Psoas muscle (tissue), 8 donors: ENCODE results near the gene GALNTL6. TPM values are rescaled to one million over a fixed set of nuclear protein-coding genes. Genes with fewer than 3 reads are reported as not detected.

Experiments
- ATAC-seq, 4 donors: fragments of 200-7000 bp; cut with Tn5 transposase; one replicate each; pipeline ENCODE4 v1.9.1; 2020; ENCODE audit warnings: moderate library complexity in 3 of 4, mild to moderate bottlenecking in 2 of 4
- DNase-seq, 2 donors: peaks; one replicate each; pipeline ENCODE4 v3.0.0-alpha.2; 2020
- H3K27ac ChIP-seq: fragments of 200-600 bp; one replicate; pipeline ENCODE4 v1.8.0; 2022
- H3K27me3 ChIP-seq, 3 donors: fragments of 200-600 bp in 1 of 3; one replicate each; pipeline versions ENCODE4 v1.6.1 to v1.8.0; 2013 to 2022; ENCODE audit warnings: low read length in 2 of 3, mild to moderate bottlenecking in 2 of 3, moderate library complexity in 1 of 3; ENCODE audit not compliant: insufficient read depth in 3 of 3
- H3K36me3 ChIP-seq, 2 donors: fragments of 200-600 bp in 1 of 2; one replicate each; pipeline versions ENCODE4 v1.6.1 to v1.8.0; 2013 to 2022; ENCODE audit warnings: low read depth in 1 of 2, mild to moderate bottlenecking in 1 of 2, moderate library complexity in 1 of 2; ENCODE audit not compliant: insufficient read depth in 1 of 2
- H3K4me1 ChIP-seq: fragments of 200-600 bp; one replicate; pipeline ENCODE4 v1.8.0; 2022
- H3K4me3 ChIP-seq: fragments of 200-600 bp; one replicate; pipeline ENCODE4 v1.8.0; 2022; ENCODE audit warnings: mild to moderate bottlenecking
- H3K9me3 ChIP-seq: fragments of 200-600 bp; one replicate; pipeline ENCODE4 v1.8.0; 2022
- WGBS, 3 donors: extraction: QIAGEN DNeasy Blood & Tissue Kit; methylation state at CpG; one replicate each; pipeline versions ENCODE4 v1.1.6 to v1.1.7; 2013; 5-methylcytosine and 5-hydroxymethylcytosine counted together
- intact Hi-C, 2 donors: fragments of 100-400 bp; cut with DNase I; formaldehyde crosslinking; loops; one replicate each; pipeline versions ENCODE4 v1.11.0 to v1.14.2; 2022
- polyA plus RNA-seq, 3 donors: library from polyadenylated mRNA; stranded (reverse); fragments of 200-250 nt; gene quantifications; one replicate each; pipeline ENCODE4 v1.2.3, GENCODE V29; 2013
- total RNA-seq, 4 donors: library from RNA; stranded (reverse); fragmentation: NEBNext Ultra II Directional in 2 of 4; extraction: Animal tissue kit (Norgen Biotek cat#: 25700) in 2 of 4; gene quantifications; one replicate each; pipeline versions ENCODE4 v1.2.1 to v1.2.4, GENCODE V29; 2021 to 2023
- TF ChIP-seq, protein P1 (sequence below): fragments of 200-600 bp; IDR thresholded peaks from one replicate; pipeline ENCODE4 v1.8.0; 2022; ENCODE audit warnings: antibody characterized with exemption
- donor health status: healthy with polysubstance abuse.
- donor health status: DM: no; HTN: no; CAD: no; lungs with moderate emphysema.
- donor health status: Bipolar disorder and iron deficiency.
- donor health status: healthy.
- donor health status: DM: yes; HTN: yes; CAD: no.
- donor health status: DM: no; HTN: no; CAD: no.
- donor health status: DM: no; HTN: no; CAD: no.
- donor health status: DM: yes; HTN: yes; CAD: no.

GALNTL6 gene
- total and polyA plus RNA-seq, 7 donors, result 0.01 to 0.91 (median 0.21) TPM; not detected in 3

DNA sequence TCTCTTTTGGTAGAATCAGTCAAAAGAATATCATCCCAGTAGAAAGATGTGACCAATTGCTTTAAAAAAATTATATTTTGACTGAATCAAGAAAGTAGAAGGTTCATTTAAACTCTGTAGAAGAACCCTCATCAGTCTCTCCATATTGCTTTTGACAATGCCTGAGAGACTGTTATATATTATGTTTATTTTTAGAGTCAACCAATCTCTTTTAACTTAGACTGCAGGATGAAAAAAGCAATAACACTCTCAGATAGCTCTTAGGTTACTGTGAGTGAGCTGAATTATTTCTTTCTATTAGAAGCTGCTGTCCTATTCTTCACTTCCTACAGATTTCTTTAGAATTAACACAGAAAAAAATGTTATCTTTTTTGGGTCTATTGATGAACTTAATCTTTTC, 38.1 kb downstream of the GALNTL6 start:
- no peak overlapping the region for H3K4me3 ChIP-seq
- intact Hi-C loops, result no loop called here
- no peaks in the 10 kb centered on the region for H3K27me3 ChIP-seq
- DNase-seq (no peak), ATAC-seq (no peak)
- H3K36me3 ChIP-seq, result no peaks in the 10 kb centered on the region
- TF ChIP-seq, protein P1, sequence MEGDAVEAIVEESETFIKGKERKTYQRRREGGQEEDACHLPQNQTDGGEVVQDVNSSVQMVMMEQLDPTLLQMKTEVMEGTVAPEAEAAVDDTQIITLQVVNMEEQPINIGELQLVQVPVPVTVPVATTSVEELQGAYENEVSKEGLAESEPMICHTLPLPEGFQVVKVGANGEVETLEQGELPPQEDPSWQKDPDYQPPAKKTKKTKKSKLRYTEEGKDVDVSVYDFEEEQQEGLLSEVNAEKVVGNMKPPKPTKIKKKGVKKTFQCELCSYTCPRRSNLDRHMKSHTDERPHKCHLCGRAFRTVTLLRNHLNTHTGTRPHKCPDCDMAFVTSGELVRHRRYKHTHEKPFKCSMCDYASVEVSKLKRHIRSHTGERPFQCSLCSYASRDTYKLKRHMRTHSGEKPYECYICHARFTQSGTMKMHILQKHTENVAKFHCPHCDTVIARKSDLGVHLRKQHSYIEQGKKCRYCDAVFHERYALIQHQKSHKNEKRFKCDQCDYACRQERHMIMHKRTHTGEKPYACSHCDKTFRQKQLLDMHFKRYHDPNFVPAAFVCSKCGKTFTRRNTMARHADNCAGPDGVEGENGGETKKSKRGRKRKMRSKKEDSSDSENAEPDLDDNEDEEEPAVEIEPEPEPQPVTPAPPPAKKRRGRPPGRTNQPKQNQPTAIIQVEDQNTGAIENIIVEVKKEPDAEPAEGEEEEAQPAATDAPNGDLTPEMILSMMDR, result no peak
- no peak overlapping the region for H3K27ac ChIP-seq
- H3K4me1 ChIP-seq, result no peaks in the 10 kb centered on the region
- H3K9me3 ChIP-seq, result no peaks in the 10 kb centered on the region

DNA sequence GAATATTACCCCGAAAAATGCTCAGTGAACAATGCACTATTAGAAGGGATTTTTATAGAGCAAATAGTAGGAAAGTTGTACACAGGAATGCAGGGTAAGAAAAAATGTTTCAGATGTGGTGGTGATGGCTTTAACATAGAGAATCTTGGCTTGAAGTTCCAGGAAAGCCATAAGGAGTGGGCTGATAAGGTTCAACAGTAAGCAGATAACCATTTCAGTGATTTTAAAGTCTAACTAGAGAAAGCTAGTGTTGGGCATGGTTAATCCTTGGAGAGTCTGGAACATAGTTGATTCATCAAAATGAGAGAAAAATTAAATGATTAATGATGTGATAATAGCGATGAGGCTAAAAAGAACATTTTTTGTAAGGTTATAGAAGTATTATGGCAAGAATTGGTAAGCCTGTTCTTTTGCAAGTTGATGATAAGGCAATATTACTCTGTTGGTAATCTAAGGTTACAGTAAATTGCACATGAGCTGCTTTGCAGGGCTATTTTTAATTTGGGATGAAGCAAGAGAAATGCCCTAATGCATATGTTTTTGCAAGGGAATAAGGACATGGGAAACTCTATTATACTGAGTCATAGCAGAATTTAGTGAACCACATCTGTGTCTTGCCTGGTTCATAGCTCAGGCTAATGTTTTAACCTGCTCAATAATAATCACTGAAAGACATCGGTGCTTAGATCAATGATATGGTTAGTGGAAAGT, 44.3 kb downstream of the GALNTL6 start:
- 75 to 87% (median 83%) methylated on average over 3 of the region's 3 CpGs for WGBS, 3 donors
- H3K36me3 ChIP-seq, result no peaks in the 10 kb centered on the region
- no peaks in the 10 kb centered on the region for H3K9me3 ChIP-seq
- no peaks in the 10 kb centered on the region for H3K27me3 ChIP-seq
- intact Hi-C loops, result no loop called here
- ATAC-seq (peak in 1 of 4 donors; percentile 37), DNase-seq (no peak)
- no peak overlapping the region for H3K27ac ChIP-seq
- TF ChIP-seq, protein P1, result no peak
- no peak overlapping the region for H3K4me3 ChIP-seq
- H3K4me1 ChIP-seq, result no peaks in the 10 kb centered on the region

DNA sequence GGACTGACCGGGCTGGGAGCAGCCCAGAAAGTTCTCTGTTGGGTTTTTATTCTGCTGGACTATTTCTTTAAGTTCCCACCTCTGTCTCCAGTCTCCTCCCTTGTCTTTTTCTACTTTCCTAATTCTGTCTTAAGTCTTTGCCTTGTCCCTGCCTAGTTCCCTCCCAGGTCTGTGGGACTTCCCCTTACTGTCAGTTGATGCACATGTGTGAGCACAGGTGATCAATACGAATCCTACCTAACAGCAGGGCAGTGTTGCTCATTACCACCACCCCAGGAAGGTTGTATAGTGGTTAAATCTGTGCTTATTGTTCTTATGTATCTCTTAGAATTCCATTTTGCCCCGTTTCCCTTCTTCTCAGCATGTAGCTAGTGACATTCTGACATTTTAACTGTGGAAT, 62.1 kb downstream of the GALNTL6 start:
- Histone ChIP-seq H3K36me3 (no peaks in the 10 kb centered on the region), H3K27ac (no peak overlapping the region), H3K9me3 (no peaks in the 10 kb centered on the region), H3K27me3 (no peaks in the 10 kb centered on the region), H3K4me3 (no peak overlapping the region), H3K4me1 (no peaks in the 10 kb centered on the region)
- TF ChIP-seq, protein P1, result no peak
- DNase-seq (no peak), ATAC-seq (no peak)
- WGBS, 3 donors, result 68 to 74% (median 69%) methylated on average over 3 of the region's 3 CpGs
- intact Hi-C loops, result no loop called here

DNA sequence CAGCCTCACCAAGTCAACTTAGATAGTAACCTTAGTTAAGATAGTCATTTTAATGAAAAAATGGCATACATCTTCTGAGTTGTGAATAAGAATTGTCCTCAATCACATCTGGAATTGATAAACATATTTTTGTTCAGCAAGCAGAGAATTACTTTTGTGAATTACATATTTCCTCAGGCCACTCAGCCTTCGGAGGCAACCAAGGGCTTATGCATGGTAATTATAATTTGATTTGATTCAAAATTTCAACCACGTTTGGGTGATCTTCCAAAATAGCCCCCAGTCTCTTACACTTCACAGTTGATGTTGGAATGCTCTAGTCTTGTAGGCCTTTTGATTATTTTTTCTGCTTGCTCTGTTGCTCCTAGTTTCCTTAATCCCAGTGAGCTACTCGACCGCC, 63.4 kb downstream of the GALNTL6 start:
- no peak for ATAC-seq
- Histone ChIP-seq H3K4me3 (no peak overlapping the region), H3K27ac (no peak overlapping the region), H3K9me3 (no peaks in the 10 kb centered on the region), H3K27me3 (no peaks in the 10 kb centered on the region), H3K4me1 (no peaks in the 10 kb centered on the region), H3K36me3 (no peaks in the 10 kb centered on the region)
- DNase-seq, result no peak
- WGBS, 3 donors, result 60 to 64% (median 64%) methylated on average over 4 of the region's 4 CpGs
- TF ChIP-seq, protein P1, result no peak
- intact Hi-C loops, result no loop called here

DNA sequence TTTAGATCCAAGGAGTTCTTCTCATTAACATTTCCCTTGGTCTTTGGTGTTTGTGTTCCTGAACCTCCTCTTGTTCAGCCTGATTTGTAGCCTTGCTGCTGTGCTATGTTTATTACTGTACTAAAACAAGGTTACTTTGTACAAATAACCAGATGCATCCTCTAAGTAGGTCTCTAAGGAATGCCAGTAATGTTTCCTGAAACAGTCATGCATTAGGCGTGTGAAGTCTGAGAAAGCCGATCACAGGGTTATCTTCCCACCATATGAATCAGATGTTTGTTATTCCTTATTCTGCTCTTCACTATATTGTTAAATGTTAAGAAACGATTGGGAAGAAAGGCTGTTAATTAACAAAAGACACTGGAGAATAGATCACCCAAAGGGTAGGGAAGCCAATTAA, 66.9 kb downstream of the GALNTL6 start:
- H3K36me3 ChIP-seq, result no peaks in the 10 kb centered on the region
- ATAC-seq, result no peak
- 24 to 43% (median 41%) methylated on average over 3 of the region's 3 CpGs for WGBS, 3 donors
- H3K27me3 ChIP-seq, result no peaks in the 10 kb centered on the region
- no peak overlapping the region for H3K27ac ChIP-seq
- intact Hi-C loops, result no loop called here
- no peak for DNase-seq
- TF ChIP-seq, protein P1, result no peak
- no peak overlapping the region for H3K4me3 ChIP-seq
- no peaks in the 10 kb centered on the region for H3K4me1 ChIP-seq
- H3K9me3 ChIP-seq, result no peaks in the 10 kb centered on the region
